Measurements from ENCODE around the gene HHIP. TPM values are rescaled to one million over a fixed set of nuclear protein-coding genes. Genes with fewer than 3 reads are reported as not detected.
"Not testable (repeated sequence)": the region's sequence is repeated elsewhere in the genome, so short reads cannot be mapped to it uniquely, and the experiment has no call there.

The HHIP gene
- total and polyA plus RNA-seq, 7 donors: 0.01 to 0.56 (median 0.18) TPM; not detected in 1

DNA sequence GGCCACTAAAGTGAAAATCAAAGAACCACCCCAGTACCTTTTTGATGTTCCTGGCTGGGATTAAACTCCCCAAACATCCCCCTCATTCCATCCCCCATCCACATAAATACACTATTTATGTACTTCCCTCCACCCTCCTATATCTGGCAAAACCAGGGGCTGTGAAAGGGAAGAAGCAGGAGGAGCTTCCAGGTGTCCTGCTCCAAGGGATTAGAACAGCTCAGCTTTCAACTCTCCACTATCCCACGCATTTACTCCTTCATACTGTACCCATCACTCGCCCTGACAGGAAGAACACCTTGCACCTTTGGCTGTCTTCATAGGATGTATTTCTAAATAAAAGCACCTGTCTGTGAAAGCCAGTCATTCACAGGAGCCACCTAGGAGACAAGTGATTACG lies 140.0 kb downstream of the HHIP start:
- Histone ChIP-seq H3K27me3 (ENCODE audit: insufficient read depth in 3 of 3, low read length in 2 of 3) (no peaks in the 10 kb centered on the region), H3K36me3 (ENCODE audit: insufficient read depth in 1 of 2, low read depth in 1 of 2) (no peaks in the 10 kb centered on the region), H3K9me3 (no peaks in the 10 kb centered on the region), H3K4me3 (no peak overlapping the region), H3K27ac (no peak overlapping the region), H3K4me1 (no peaks in the 10 kb centered on the region)
- 80 to 92% (median 85%) methylated on average over 3 of the region's 3 CpGs for WGBS, 3 donors
- DNase-seq: no peak
- intact Hi-C loops (cut with DNase I): no loop called here
- no peak for ATAC-seq
- TF ChIP-seq, protein P1, sequence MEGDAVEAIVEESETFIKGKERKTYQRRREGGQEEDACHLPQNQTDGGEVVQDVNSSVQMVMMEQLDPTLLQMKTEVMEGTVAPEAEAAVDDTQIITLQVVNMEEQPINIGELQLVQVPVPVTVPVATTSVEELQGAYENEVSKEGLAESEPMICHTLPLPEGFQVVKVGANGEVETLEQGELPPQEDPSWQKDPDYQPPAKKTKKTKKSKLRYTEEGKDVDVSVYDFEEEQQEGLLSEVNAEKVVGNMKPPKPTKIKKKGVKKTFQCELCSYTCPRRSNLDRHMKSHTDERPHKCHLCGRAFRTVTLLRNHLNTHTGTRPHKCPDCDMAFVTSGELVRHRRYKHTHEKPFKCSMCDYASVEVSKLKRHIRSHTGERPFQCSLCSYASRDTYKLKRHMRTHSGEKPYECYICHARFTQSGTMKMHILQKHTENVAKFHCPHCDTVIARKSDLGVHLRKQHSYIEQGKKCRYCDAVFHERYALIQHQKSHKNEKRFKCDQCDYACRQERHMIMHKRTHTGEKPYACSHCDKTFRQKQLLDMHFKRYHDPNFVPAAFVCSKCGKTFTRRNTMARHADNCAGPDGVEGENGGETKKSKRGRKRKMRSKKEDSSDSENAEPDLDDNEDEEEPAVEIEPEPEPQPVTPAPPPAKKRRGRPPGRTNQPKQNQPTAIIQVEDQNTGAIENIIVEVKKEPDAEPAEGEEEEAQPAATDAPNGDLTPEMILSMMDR (IDR thresholded peaks at IDR 0.05): no peak

DNA sequence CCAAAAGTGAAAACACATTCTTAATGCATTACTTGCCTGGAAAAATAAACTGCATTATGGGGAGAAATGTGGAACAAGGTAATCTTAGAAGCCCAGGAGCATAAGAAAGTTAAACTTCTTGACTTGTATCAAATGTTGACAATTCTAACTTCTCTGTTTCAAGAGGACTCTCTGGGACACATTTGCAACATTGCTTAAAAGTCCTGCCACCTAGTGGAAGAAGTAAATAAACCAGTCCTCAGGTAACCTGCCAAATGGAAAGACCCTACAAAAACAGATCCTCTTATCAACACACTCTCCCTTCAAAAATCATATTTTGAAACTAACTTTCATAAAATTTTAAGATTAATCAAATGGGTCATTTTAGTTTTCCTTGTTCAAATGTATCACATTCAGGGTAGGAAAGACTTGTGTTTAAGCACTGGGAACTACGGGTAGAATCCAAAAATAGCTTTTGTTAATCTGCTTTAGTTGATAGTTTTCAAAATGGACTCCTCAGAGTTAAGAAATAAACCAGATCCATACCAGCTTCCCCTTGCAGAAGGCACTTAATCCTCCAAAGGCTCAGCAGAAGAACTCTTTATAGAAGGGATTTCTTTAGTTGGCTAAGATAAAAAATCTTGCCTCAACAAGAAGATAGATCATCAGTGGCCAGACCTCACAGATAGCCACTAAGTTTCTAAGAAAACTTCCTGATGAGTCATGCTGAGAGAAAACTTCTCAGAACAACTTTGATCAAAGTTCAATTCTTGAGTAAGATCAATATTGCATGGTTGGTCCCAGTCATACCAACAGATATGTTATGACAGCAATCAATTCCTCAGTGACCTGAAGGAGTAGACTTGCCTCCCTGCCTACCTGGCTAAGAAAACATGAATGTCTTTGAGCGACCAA lies 141.7 kb downstream of the HHIP start:
- ATAC-seq (no peak), DNase-seq (no peak)
- intact Hi-C loops (cut with DNase I): no loop called here
- H3K36me3 ChIP-seq (ENCODE audit: insufficient read depth in 1 of 2, low read depth in 1 of 2): no peaks in the 10 kb centered on the region
- TF ChIP-seq, protein P1 (IDR thresholded peaks at IDR 0.05): peak; percentile 34
- no peaks in the 10 kb centered on the region for H3K27me3 ChIP-seq (ENCODE audit: insufficient read depth in 3 of 3, low read length in 2 of 3)
- H3K4me3 ChIP-seq: no peak overlapping the region
- 80 to 84% (median 83%) methylated on average over 2 of the region's 2 CpGs for WGBS, 3 donors
- no peaks in the 10 kb centered on the region for H3K9me3 ChIP-seq
- no peak overlapping the region for H3K27ac ChIP-seq
- no peaks in the 10 kb centered on the region for H3K4me1 ChIP-seq

DNA sequence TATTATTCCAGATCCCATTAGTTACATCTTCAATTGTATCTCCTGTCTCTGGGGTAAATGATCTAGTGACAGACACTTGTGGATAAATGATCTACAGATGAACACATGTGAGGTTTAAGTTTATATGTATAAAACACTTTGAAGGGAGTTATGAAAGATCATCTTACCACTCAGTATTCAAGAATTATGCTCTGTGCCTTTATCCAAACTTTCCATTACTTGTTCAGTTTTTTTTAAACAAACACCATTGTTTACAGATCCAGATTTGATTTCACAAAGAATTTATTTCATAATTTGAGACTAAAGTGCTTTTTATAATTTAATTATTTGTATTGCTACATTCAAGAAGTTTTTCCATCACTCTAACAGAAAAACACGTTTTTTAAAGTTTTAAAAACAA lies 142.5 kb downstream of the HHIP start:
- Histone ChIP-seq H3K36me3 (ENCODE audit: insufficient read depth in 1 of 2, low read depth in 1 of 2) (no peaks in the 10 kb centered on the region), H3K27ac (no peak overlapping the region), H3K9me3 (no peaks in the 10 kb centered on the region), H3K27me3 (ENCODE audit: insufficient read depth in 3 of 3, low read length in 2 of 3) (no peaks in the 10 kb centered on the region), H3K4me1 (no peaks in the 10 kb centered on the region), H3K4me3 (no peak overlapping the region)
- no peak for DNase-seq
- intact Hi-C loops (cut with DNase I): no loop called here
- no peak for ATAC-seq
- TF ChIP-seq, protein P1 (IDR thresholded peaks at IDR 0.05): no peak
- 47 to 55% (median 51%) methylated on average over 1 of the region's 1 CpG for WGBS, 3 donors

DNA sequence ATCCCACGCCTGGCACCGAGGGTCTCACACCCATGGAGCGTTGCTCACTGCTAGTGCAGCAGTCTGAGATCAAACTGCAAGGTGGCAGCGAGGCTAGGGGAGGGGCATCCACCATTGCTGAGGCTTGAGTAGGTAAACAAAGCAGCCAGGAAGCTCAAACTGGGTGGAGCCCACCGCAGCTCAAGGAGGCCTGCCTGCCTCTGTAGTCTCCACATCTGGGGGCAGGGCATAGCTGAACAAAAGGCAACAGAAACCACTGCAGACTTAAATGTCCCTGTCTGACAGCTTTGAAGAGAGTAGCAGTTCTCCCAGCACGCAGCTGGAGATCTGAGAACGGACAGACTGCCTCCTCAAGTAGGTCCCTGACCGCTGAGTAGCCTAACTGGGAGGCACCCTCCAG lies 146.0 kb downstream of the HHIP start:
- H3K4me1 ChIP-seq; DNase-seq; H3K9me3 ChIP-seq; H3K36me3 ChIP-seq (ENCODE audit: insufficient read depth in 1 of 2, low read depth in 1 of 2); H3K27me3 ChIP-seq (ENCODE audit: insufficient read depth in 3 of 3, low read length in 2 of 3); ATAC-seq; H3K27ac ChIP-seq; intact Hi-C loops (cut with DNase I); H3K4me3 ChIP-seq: not testable (repeated sequence)
- WGBS, 3 donors: 84 to 93% (median 86%) methylated on average over 8 of the region's 8 CpGs

Data from psoas muscle (tissue), 8 donors.